ENCODE measurements around the gene LSR. TPM values are rescaled to one million over a fixed set of nuclear protein-coding genes. Genes with fewer than 3 reads are reported as not detected.

The LSR gene
- total and polyA plus RNA-seq, 2 donors (not counting 1 experiment from before 2014, with no cell fraction given) = 37.2 to 45.3 TPM

GRCh38 chr19:35292421-35293362, 43.9 kb downstream of the LSR start:
- peaks cover 7% of the 10 kb centered on the region for H3K79me2 ChIP-seq (ENCODE audit: control insufficient read depth, insufficient read depth, low read length)
- TF ChIP-seq CTCF (IDR thresholded peaks at IDR 0.05) (no peak), EZH2 (IDR thresholded peaks at IDR 0.05; ENCODE audit: borderline replicate concordance, insufficient read depth, low read depth, low read length, poor library complexity, severe bottlenecking) (no peak)
- no peaks in the 10 kb centered on the region for H3K27me3 ChIP-seq (replicated peaks in 1 of 4; ENCODE audit: control extremely low read depth in 1 of 4, control insufficient read depth in 3 of 4, insufficient read depth in 4 of 4, low read length in 3 of 4)
- POLR2A ChIA-PET = no interaction called here
- peaks cover 0 to 7% (median 0%) of the 10 kb centered on the region in 3 donors for H3K9me3 ChIP-seq (ENCODE audit: control extremely low read depth in 1 of 3, control insufficient read depth in 2 of 3, insufficient read depth in 1 of 3, low read length in 2 of 3)
- H3K4me1 ChIP-seq (ENCODE audit: control insufficient read depth in 2 of 2, insufficient read depth in 2 of 2, low read length in 2 of 2) = peaks cover 27 to 43% of the 10 kb centered on the region in 2 donors
- no peak overlapping the region for H2AFZ ChIP-seq (ENCODE audit: insufficient read depth, low read depth, low read length, poor library complexity, severe bottlenecking)
- no peaks in the 10 kb centered on the region for H3K27me3 Mint-ChIP-seq
- H4K20me1 ChIP-seq (ENCODE audit: control insufficient read depth, insufficient read depth, low read length, poor library complexity, severe bottlenecking) = no peaks in the 10 kb centered on the region
- H3K4me3 Mint-ChIP-seq = no peak overlapping the region
- no peak overlapping the region for H3K9ac ChIP-seq (ENCODE audit: low read length)
- no peaks in the 10 kb centered on the region for H3K36me3 ChIP-seq (replicated peaks in 1 of 2; ENCODE audit: control extremely low read depth in 1 of 2, control insufficient read depth in 1 of 2, extremely low read depth in 1 of 2, insufficient read depth in 2 of 2, low read length in 1 of 2)
- WGBS (ENCODE audit: insufficient coverage) = 79% methylated on average over 18 of the region's 23 CpGs
- no peak overlapping the region for H3K27ac ChIP-seq (ENCODE audit: low read length in 2 of 2)
- intact Hi-C loops (cut with micrococcal nuclease) = no loop called here
- H3K4me2 ChIP-seq (replicated peaks; ENCODE audit: low read depth, low read length, poor library complexity, severe bottlenecking) = no peak overlapping the region
- no peak for ATAC-seq (ENCODE audit: low read depth)
- H3K9me3 Mint-ChIP-seq (ENCODE audit: insufficient read depth) = no peaks in the 10 kb centered on the region
- no peak overlapping the region for H3K4me3 ChIP-seq (ENCODE audit: control extremely low read depth in 1 of 5, extremely low read depth in 1 of 5, insufficient read depth in 1 of 5, low read depth in 2 of 5, low read length in 4 of 5)
- H3K27ac Mint-ChIP-seq = peak overlapping the region; percentile 35
- DNase-seq = no peak
- peaks cover 28% of the 10 kb centered on the region for H3K4me1 Mint-ChIP-seq
- CTCF ChIA-PET = no interaction called here

- Histone ChIP-seq H4K20me1 (ENCODE audit: control insufficient read depth, insufficient read depth, low read length, poor library complexity, severe bottlenecking) (no peaks in the 10 kb centered on the region), H3K27ac (ENCODE audit: low read length in 2 of 2) (no peak overlapping the region), H3K4me2 (replicated peaks; ENCODE audit: low read depth, low read length, poor library complexity, severe bottlenecking) (no peak overlapping the region), H3K79me2 (ENCODE audit: control insufficient read depth, insufficient read depth, low read length) (peaks cover 12% of the 10 kb centered on the region), H3K36me3 (replicated peaks in 1 of 2; ENCODE audit: control extremely low read depth in 1 of 2, control insufficient read depth in 1 of 2, extremely low read depth in 1 of 2, insufficient read depth in 2 of 2, low read length in 1 of 2) (no peaks in the 10 kb centered on the region), H3K4me3 (ENCODE audit: control extremely low read depth in 1 of 5, extremely low read depth in 1 of 5, insufficient read depth in 1 of 5, low read depth in 2 of 5, low read length in 4 of 5) (no peak overlapping the region), H3K27me3 (replicated peaks in 1 of 4; ENCODE audit: control extremely low read depth in 1 of 4, control insufficient read depth in 3 of 4, insufficient read depth in 4 of 4, low read length in 3 of 4) (no peaks in the 10 kb centered on the region), H3K9ac (ENCODE audit: low read length) (no peak overlapping the region), H2AFZ (ENCODE audit: insufficient read depth, low read depth, low read length, poor library complexity, severe bottlenecking) (no peak overlapping the region), H3K4me1 (ENCODE audit: control insufficient read depth in 2 of 2, insufficient read depth in 2 of 2, low read length in 2 of 2) (peaks cover 27 to 49% of the 10 kb centered on the region in 2 donors), H3K9me3 (ENCODE audit: control extremely low read depth in 1 of 3, control insufficient read depth in 2 of 3, insufficient read depth in 1 of 3, low read length in 2 of 3) (peaks cover 0 to 7% (median 0%) of the 10 kb centered on the region in 3 donors)
- peaks cover 27% of the 10 kb centered on the region for H3K4me1 Mint-ChIP-seq
- intact Hi-C loops (cut with micrococcal nuclease) = no loop called here
- 95% methylated on average over 7 of the region's 7 CpGs for WGBS (ENCODE audit: insufficient coverage)
- TF ChIP-seq CTCF (IDR thresholded peaks at IDR 0.05) (no peak), EZH2 (IDR thresholded peaks at IDR 0.05; ENCODE audit: borderline replicate concordance, insufficient read depth, low read depth, low read length, poor library complexity, severe bottlenecking) (no peak)
- H3K4me3 Mint-ChIP-seq = no peak overlapping the region
- DNase-seq = no peak
- H3K27ac Mint-ChIP-seq = peak overlapping the region; percentile 35
- CTCF ChIA-PET = no interaction called here
- no peaks in the 10 kb centered on the region for H3K9me3 Mint-ChIP-seq (ENCODE audit: insufficient read depth)
- POLR2A ChIA-PET = no interaction called here
- H3K27me3 Mint-ChIP-seq = no peaks in the 10 kb centered on the region
- ATAC-seq (ENCODE audit: low read depth) = no peak
Measured at GRCh38 chr19:35293363-35293739, 44.5 kb downstream of the LSR start.
